H9 (cell line): ENCODE measurements around the gene GRIK4. TPM values are rescaled to one million over a fixed set of nuclear protein-coding genes. Genes with fewer than 3 reads are reported as not detected.

Source experiments
- DNase-seq: peaks from one replicate; pipeline ENCODE4 v3.0.0-alpha.2; 2017
- H2AFZ ChIP-seq: one replicate; pipeline ENCODE4 v1.6.1; 2013; ENCODE audit warnings: mild to moderate bottlenecking, low read length, control low read depth, moderate library complexity
- H2AK5ac ChIP-seq: 2 replicates; pipeline ENCODE4 v1.6.1; 2013; ENCODE audit warnings: low read length, control low read depth, mixed read lengths; ENCODE audit not compliant: insufficient read length
- H2BK120ac ChIP-seq: one replicate; pipeline ENCODE4 v1.6.1; 2013; ENCODE audit warnings: low read depth, mild to moderate bottlenecking, low read length, control low read depth, inconsistent platforms; ENCODE audit not compliant: poor library complexity, severe bottlenecking
- H2BK12ac ChIP-seq: 2 replicates; pipeline ENCODE4 v1.6.1; 2013; ENCODE audit warnings: low read length, control low read depth, mixed read lengths, low read depth; ENCODE audit not compliant: insufficient read length
- H2BK15ac ChIP-seq: 2 replicates; pipeline ENCODE4 v1.6.1; 2013; ENCODE audit warnings: low read depth, low read length, control low read depth
- H2BK20ac ChIP-seq: one replicate; pipeline ENCODE4 v1.6.1; 2013; ENCODE audit warnings: low read depth, mild to moderate bottlenecking, low read length, control low read depth, inconsistent platforms; ENCODE audit not compliant: poor library complexity, severe bottlenecking
- H2BK5ac ChIP-seq: 2 replicates; pipeline ENCODE4 v1.6.1; 2013; ENCODE audit warnings: low read length, control low read depth, mixed read lengths; ENCODE audit not compliant: insufficient read length
- H3K14ac ChIP-seq: 2 replicates; pipeline ENCODE4 v1.6.1; 2013; ENCODE audit warnings: low read length, control low read depth; ENCODE audit not compliant: insufficient read depth
- H3K18ac ChIP-seq: 2 replicates; pipeline ENCODE4 v1.6.1; 2013; ENCODE audit warnings: low read depth, mild to moderate bottlenecking, mixed read lengths, low read length, control low read depth; ENCODE audit not compliant: insufficient read length
- H3K23ac ChIP-seq: 2 replicates; pipeline ENCODE4 v1.6.1; 2013; ENCODE audit warnings: low read length, control low read depth, mixed read lengths, low read depth; ENCODE audit not compliant: insufficient read length
- H3K23me2 ChIP-seq: 2 replicates; pipeline ENCODE4 v1.6.1; 2013; ENCODE audit warnings: low read depth, mild to moderate bottlenecking, mixed read lengths, low read length, control low read depth; ENCODE audit not compliant: insufficient read length, poor library complexity, severe bottlenecking
- H3K27ac ChIP-seq: 2 replicates; pipeline ENCODE4 v1.5.1; 2013; ENCODE audit warnings: low read length, control low read depth, mixed read lengths, low read depth; ENCODE audit not compliant: insufficient read length
- H3K27me3 ChIP-seq: 2 replicates; pipeline ENCODE4 v1.6.1; 2013; ENCODE audit warnings: low read length, control low read depth, inconsistent platforms; ENCODE audit not compliant: insufficient read depth
- H3K4ac ChIP-seq: 2 replicates; pipeline ENCODE4 v1.6.1; 2013; ENCODE audit warnings: low read depth, mild to moderate bottlenecking, control low read depth, inconsistent platforms, low read length, moderate library complexity
- H3K4me1 ChIP-seq: 2 replicates; pipeline ENCODE4 v1.6.1; 2013; ENCODE audit warnings: low read length, control low read depth, inconsistent platforms; ENCODE audit not compliant: insufficient read depth
- H3K4me2 ChIP-seq: 2 replicates; pipeline ENCODE4 v1.6.1; 2013; ENCODE audit warnings: low read length, control low read depth, mixed read lengths; ENCODE audit not compliant: insufficient read length, insufficient read depth
- H3K56ac ChIP-seq: 2 replicates; pipeline ENCODE4 v1.6.1; 2013; ENCODE audit warnings: low read depth, mild to moderate bottlenecking, mixed read lengths, low read length, control low read depth; ENCODE audit not compliant: insufficient read length
- H3K79me1 ChIP-seq: 2 replicates; pipeline ENCODE4 v1.6.1; 2013; ENCODE audit warnings: low read depth, mild to moderate bottlenecking, moderate library complexity, low read length, control low read depth, inconsistent platforms; ENCODE audit not compliant: insufficient read depth, poor library complexity, severe bottlenecking
- H3K79me2 ChIP-seq: 2 replicates; pipeline ENCODE4 v1.6.1; 2013; ENCODE audit warnings: low read length, control low read depth, inconsistent platforms; ENCODE audit not compliant: insufficient read depth
- H3K9ac ChIP-seq: 2 replicates; pipeline ENCODE4 v1.6.1; 2013; ENCODE audit warnings: low read length, control low read depth, mixed read lengths; ENCODE audit not compliant: insufficient read length; ENCODE audit errors: extremely low read depth
- H3K9me3 ChIP-seq: one replicate; pipeline ENCODE4 v1.6.1; 2013; ENCODE audit warnings: low read depth, low read length, inconsistent platforms; ENCODE audit not compliant: control insufficient read depth
- H3T11ph ChIP-seq: one replicate; pipeline ENCODE4 v1.6.1; 2013; ENCODE audit warnings: mild to moderate bottlenecking, low read length, control low read depth, inconsistent platforms
- H4K20me1 ChIP-seq: one replicate; pipeline ENCODE4 v1.6.1; 2013; ENCODE audit not compliant: control insufficient read depth, insufficient read length, insufficient read depth
- H4K5ac ChIP-seq: 2 replicates; pipeline ENCODE4 v1.6.1; 2013; ENCODE audit warnings: low read depth, mild to moderate bottlenecking, mixed read lengths, low read length, control low read depth; ENCODE audit not compliant: insufficient read length
- H4K8ac ChIP-seq: replicated peaks from 2 replicates; pipeline ENCODE4 v1.6.1; 2013; ENCODE audit warnings: low read length, control low read depth, mixed read lengths, low read depth; ENCODE audit not compliant: insufficient read length
- H4K91ac ChIP-seq: 2 replicates; pipeline ENCODE4 v1.6.1; 2013; ENCODE audit warnings: low read depth, mild to moderate bottlenecking, moderate library complexity, mixed read lengths, low read length, control low read depth; ENCODE audit not compliant: insufficient read length
- H3K27ac Mint-ChIP-seq, 3 experiments: 2 replicates in 2 of 3; 3 replicates in 1 of 3; pipeline ENCODE4 v1.8.0; 2020 to 2021; ENCODE audit warnings: mixed read lengths in 3 of 3, mild to moderate bottlenecking in 1 of 3, moderate library complexity in 1 of 3
- H3K27me3 Mint-ChIP-seq: 2 replicates; pipeline ENCODE4 v1.8.0; 2021; ENCODE audit warnings: low read depth, mild to moderate bottlenecking, moderate library complexity, mixed read lengths
- H3K36me3 Mint-ChIP-seq, 3 experiments: 2 replicates in 2 of 3; 3 replicates in 1 of 3; pipeline ENCODE4 v1.8.0; 2020 to 2021; ENCODE audit warnings: low read depth in 3 of 3, mixed read lengths in 3 of 3; ENCODE audit not compliant: insufficient read depth in 1 of 3
- H3K4me1 Mint-ChIP-seq, 2 experiments: 2 replicates each; pipeline ENCODE4 v1.8.0; 2020; ENCODE audit warnings: mixed read lengths in 2 of 2
- H3K4me3 Mint-ChIP-seq, 2 experiments: 2 replicates in 1 of 2; 3 replicates in 1 of 2; pipeline ENCODE4 v1.8.0; 2020 to 2021; ENCODE audit warnings: mild to moderate bottlenecking in 2 of 2, mixed read lengths in 2 of 2, moderate library complexity in 1 of 2
- H3K9me3 Mint-ChIP-seq, 2 experiments: 2 replicates in 1 of 2; 3 replicates in 1 of 2; pipeline ENCODE4 v1.8.0; 2020; ENCODE audit warnings: mild to moderate bottlenecking in 2 of 2, mixed read lengths in 2 of 2, moderate library complexity in 1 of 2
- WGBS: extraction: QIAGEN DNeasy Blood & Tissue Kit; methylation state at CpG from one replicate; pipeline ENCODE4 v1.1.7; 2013; ENCODE audit warnings: missing lambda C conversion rate, low lambda C conversion rate, mixed read lengths; ENCODE audit not compliant: insufficient read length; ENCODE audit errors: extremely low coverage; 5-methylcytosine and 5-hydroxymethylcytosine counted together
- total RNA-seq: library from RNA; stranded (reverse); gene quantifications from 2 replicates; pipeline ENCODE4 v1.2.1, GENCODE V29; 2021
- TF ChIP-seq, protein P1 (sequence below): fragments of 200-600 bp; sonication (generic); conservative IDR thresholded peaks from 3 replicates; pipeline ENCODE4 v1.8.0; 2021; ENCODE audit warnings: antibody characterized with exemption, mild to moderate bottlenecking

GRIK4 gene
- total RNA-seq, 1 experiment from 2014 or later, result 2.3 TPM

DNA sequence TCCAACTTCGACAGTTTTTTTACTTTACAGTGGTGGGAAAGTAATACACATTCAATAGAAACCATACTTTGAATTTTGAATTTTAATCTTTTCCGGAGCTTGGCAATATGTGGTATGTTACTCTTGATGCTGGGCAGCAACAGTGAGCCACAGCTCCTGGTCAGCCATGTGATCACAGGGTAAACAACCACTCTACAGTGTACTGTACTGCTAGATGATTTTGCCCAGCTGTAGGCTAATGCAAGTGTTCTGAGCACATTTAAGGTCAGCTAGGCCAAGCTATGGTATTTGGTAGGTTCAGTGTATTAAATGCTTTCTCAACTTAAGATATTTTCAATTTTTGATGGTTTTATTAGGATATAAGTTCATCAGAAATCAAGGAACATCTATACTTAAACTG is 48.7 kb upstream of the GRIK4 start:
- Histone ChIP-seq H3K79me1 (no peaks in the 10 kb centered on the region), H3K56ac (no peak overlapping the region), H4K91ac (no peak overlapping the region), H4K5ac (no peak overlapping the region), H3K4me1 (no peaks in the 10 kb centered on the region), H3K4ac (no peak overlapping the region), H3K9ac (no peak overlapping the region), H3K14ac (no peak overlapping the region), H3K4me2 (no peak overlapping the region), H4K20me1 (no peaks in the 10 kb centered on the region), H3T11ph (no peak overlapping the region), H3K27ac (no peak overlapping the region), H2BK20ac (no peak overlapping the region), H4K8ac (no peak overlapping the region), H3K23ac (no peak overlapping the region), H2AK5ac (no peak overlapping the region), H2BK120ac (no peak overlapping the region), H3K27me3 (no peaks in the 10 kb centered on the region), H2BK12ac (no peak overlapping the region), H2AFZ (no peak overlapping the region), H3K18ac (no peak overlapping the region), H3K23me2 (no peaks in the 10 kb centered on the region), H3K9me3 (no peaks in the 10 kb centered on the region), H3K79me2 (no peaks in the 10 kb centered on the region), H2BK5ac (no peak overlapping the region), H2BK15ac (no peak overlapping the region)
- Mint-ChIP-seq H3K9me3 (no peaks in the 10 kb centered on the region), H3K4me1 (no peaks in the 10 kb centered on the region), H3K27ac (no peak overlapping the region), H3K4me3 (no peak overlapping the region), H3K27me3 (no peaks in the 10 kb centered on the region; the same call in 1 of the 2 replicates), H3K36me3 (peaks cover 19 to 67% (median 54%) of the 10 kb centered on the region in 3 experiments; a peak in 6 of 7 replicates)
- no CpG with 5 or more reads among the region's 2 CpGs for WGBS
- TF ChIP-seq, protein P1, sequence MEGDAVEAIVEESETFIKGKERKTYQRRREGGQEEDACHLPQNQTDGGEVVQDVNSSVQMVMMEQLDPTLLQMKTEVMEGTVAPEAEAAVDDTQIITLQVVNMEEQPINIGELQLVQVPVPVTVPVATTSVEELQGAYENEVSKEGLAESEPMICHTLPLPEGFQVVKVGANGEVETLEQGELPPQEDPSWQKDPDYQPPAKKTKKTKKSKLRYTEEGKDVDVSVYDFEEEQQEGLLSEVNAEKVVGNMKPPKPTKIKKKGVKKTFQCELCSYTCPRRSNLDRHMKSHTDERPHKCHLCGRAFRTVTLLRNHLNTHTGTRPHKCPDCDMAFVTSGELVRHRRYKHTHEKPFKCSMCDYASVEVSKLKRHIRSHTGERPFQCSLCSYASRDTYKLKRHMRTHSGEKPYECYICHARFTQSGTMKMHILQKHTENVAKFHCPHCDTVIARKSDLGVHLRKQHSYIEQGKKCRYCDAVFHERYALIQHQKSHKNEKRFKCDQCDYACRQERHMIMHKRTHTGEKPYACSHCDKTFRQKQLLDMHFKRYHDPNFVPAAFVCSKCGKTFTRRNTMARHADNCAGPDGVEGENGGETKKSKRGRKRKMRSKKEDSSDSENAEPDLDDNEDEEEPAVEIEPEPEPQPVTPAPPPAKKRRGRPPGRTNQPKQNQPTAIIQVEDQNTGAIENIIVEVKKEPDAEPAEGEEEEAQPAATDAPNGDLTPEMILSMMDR, result no peak
- no peak for DNase-seq
